Stomach (tissue), 9 donors: ENCODE results near the gene PHLDB1. TPM values are rescaled to one million over a fixed set of nuclear protein-coding genes. Genes with fewer than 3 reads are reported as not detected.
"Not testable (repeated sequence)": the region's sequence is repeated elsewhere in the genome, so short reads cannot be mapped to it uniquely, and the experiment has no call there.

Experiments used
- DNase-seq, 2 donors: peaks; one replicate each; pipeline versions ENCODE4 v3.0.0 to v3.0.0-alpha.2; 2013 to 2019
- H3K27ac ChIP-seq, 5 donors: fragments of 200-600 bp in 4 of 5; sonication (generic) in 4 of 5; one replicate each; pipeline ENCODE4 v1.5.1; 2013 to 2019; ENCODE audit warnings: mild to moderate bottlenecking in 1 of 5, moderate library complexity in 1 of 5
- H3K27me3 ChIP-seq, 3 donors: fragments of 200-600 bp; sonication (generic); one replicate each; pipeline ENCODE4 v1.5.1; 2017 to 2019; ENCODE audit warnings: mixed run types in 1 of 3
- H3K36me3 ChIP-seq, 4 donors: fragments of 200-600 bp; sonication (generic); 1 replicate in 3 of 4; 2 replicates in 1 of 4; pipeline ENCODE4 v1.5.1; 2016 to 2019
- H3K4me1 ChIP-seq, 4 donors: fragments of 200-600 bp; sonication (generic); one replicate each; pipeline ENCODE4 v1.5.1; 2016 to 2019
- H3K4me3 ChIP-seq, 4 donors: fragments of 200-600 bp; sonication (generic) in 3 of 4; one replicate each; pipeline ENCODE4 v1.5.1; 2016 to 2019; ENCODE audit warnings: mild to moderate bottlenecking in 1 of 4
- H3K9me3 ChIP-seq, 4 donors: fragments of 200-600 bp; sonication (generic); one replicate each; pipeline ENCODE4 v1.5.1; 2016 to 2019
- EP300 ChIP-seq: sonication (generic); formaldehyde crosslinking; IDR thresholded peaks from one replicate; pipeline ENCODE4 v1.6.1; 2017; ENCODE audit warnings: antibody characterized with exemption
- POLR2A ChIP-seq, 4 donors: fragments of 450-650 bp; IDR thresholded peaks; one replicate each; pipeline ENCODE4 v1.6.1; 2016; ENCODE audit warnings: antibody characterized with exemption in 4 of 4, control low read depth in 2 of 4, mild to moderate bottlenecking in 1 of 4, moderate library complexity in 1 of 4
- POLR2AphosphoS5 ChIP-seq, 3 donors: sonication (generic); formaldehyde crosslinking; IDR thresholded peaks; one replicate each; pipeline ENCODE4 v1.6.1; 2016; ENCODE audit warnings: antibody characterized with exemption in 3 of 3
- WGBS, 5 donors: extraction: QIAGEN DNeasy Blood & Tissue Kit in 3 of 5; methylation state at CpG; one replicate each; pipeline versions ENCODE4 v1.1.5 to v1.1.7; 2013 to 2018; 5-methylcytosine and 5-hydroxymethylcytosine counted together
- intact Hi-C: fragments of 100-400 bp; cut with DNase I; formaldehyde crosslinking; loops from one replicate; pipeline ENCODE4 v1.15.1; 2023; ENCODE audit warnings: low total_unique reads
- polyA plus RNA-seq, 3 donors: library from polyadenylated mRNA; stranded (reverse); fragments of 200-250 nt; gene quantifications; one replicate each; pipeline ENCODE4 v1.2.3, GENCODE V29; 2013
- total RNA-seq, 5 donors: library from RNA; depleted of rRNA; stranded (reverse); fragments of >200 nt; gene quantifications; one replicate each; pipeline versions ENCODE4 v1.1.0 to v1.2.3, GENCODE V29; 2014 to 2016
- TF ChIP-seq, protein P1 (sequence below), 7 experiments: fragments of 450-650 bp in 4 of 7; fragments of 200-600 bp in 3 of 7; sonication (generic) in 3 of 7; IDR thresholded peaks; one replicate each; pipeline ENCODE4 v1.5.1; 2016 to 2019; ENCODE audit warnings: antibody characterized with exemption in 7 of 7, control low read depth in 2 of 7, mild to moderate bottlenecking in 1 of 7
- donor health status: healthy with polysubstance abuse.
- donor health status: Bipolar disorder and iron deficiency.
- donor health status: healthy.

PHLDB1 gene
- total and polyA plus RNA-seq, 8 donors, result 28.4 to 291 (median 41.4) TPM

DNA sequence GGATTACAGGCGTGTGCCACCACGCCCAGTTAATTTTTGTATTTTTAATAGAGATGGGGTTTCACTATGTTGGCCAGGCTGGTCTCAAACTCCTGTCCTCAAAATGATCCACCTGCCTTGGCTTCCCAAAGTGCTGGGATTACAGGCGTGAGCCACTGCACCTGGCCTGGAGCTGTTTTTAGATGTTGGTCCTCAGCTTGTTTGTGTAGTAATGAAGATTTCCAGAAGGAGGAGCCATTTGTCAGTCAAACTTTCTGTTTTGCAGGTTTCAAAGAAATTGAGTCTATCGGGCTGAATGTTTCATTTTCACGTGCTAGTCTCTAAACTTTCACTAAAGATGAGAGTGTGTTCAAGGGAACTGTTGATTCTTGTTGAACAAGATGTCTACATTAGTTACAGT lies 12.4 kb upstream of the PHLDB1 start:
- peak overlapping the region in 2 of 5 donors; percentile 1 to 75 for H3K27ac ChIP-seq
- H3K36me3 ChIP-seq, result peaks cover 68 to 100% (median 99%) of the 10 kb centered on the region in 4 donors
- H3K9me3 ChIP-seq, H3K27me3 ChIP-seq, intact Hi-C loops, H3K4me3 ChIP-seq: not testable (repeated sequence)
- DNase-seq, result peak in 1 of 2 donors; percentile 76
- H3K4me1 ChIP-seq, result peaks cover 0 to 40% (median 22%) of the 10 kb centered on the region in 4 donors
- WGBS, 5 donors, result 43 to 59% (median 55%) methylated on average over 5 of the region's 5 CpGs
- TF ChIP-seq, protein P1, sequence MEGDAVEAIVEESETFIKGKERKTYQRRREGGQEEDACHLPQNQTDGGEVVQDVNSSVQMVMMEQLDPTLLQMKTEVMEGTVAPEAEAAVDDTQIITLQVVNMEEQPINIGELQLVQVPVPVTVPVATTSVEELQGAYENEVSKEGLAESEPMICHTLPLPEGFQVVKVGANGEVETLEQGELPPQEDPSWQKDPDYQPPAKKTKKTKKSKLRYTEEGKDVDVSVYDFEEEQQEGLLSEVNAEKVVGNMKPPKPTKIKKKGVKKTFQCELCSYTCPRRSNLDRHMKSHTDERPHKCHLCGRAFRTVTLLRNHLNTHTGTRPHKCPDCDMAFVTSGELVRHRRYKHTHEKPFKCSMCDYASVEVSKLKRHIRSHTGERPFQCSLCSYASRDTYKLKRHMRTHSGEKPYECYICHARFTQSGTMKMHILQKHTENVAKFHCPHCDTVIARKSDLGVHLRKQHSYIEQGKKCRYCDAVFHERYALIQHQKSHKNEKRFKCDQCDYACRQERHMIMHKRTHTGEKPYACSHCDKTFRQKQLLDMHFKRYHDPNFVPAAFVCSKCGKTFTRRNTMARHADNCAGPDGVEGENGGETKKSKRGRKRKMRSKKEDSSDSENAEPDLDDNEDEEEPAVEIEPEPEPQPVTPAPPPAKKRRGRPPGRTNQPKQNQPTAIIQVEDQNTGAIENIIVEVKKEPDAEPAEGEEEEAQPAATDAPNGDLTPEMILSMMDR (IDR thresholded peaks at IDR 0.05), result peak in 2 of 7 experiments; percentile 14 to 27

DNA sequence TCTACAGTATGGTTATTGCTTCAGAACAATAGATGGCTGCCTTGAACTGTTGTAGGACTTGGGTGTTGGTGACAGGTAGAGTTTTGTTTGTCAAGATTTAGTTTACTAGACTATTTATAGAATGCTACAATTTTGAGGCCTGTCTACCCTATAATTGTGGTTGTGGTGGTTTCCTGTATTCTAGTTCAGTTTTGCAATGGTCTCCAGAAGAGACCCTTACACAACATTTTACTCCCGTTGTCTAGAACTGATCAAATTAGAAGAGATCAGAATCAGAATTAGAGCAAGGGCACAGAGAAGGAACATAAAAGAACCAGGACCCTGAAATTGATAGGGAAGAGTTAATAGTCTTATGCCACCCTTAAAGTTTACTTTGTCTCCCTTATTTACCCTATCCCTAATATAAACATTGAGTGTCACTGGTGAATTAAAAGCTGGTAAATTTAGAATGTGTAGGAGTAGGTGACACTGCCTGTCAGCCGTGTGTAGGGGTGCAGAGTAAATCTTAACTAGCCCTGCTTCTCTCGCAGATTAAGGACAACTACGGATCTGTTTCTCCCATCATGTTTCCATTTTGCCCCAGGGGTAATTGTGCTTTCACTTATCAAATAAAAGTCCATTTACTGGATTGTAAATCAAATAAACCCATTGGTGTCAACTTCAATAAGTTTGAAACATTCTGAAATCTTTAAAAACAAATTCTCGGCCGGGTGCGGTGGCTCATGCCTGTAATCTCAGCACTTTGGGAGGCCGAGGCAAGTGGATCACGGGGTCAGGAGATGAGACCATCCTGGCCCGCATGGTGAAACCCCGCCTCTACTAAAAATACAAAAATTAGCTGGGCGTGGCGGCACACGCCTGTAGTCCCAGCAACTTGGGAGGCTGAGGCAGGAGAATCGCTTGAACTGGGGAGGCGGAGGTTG lies 10.9 kb upstream of the PHLDB1 start:
- Histone ChIP-seq H3K27ac (peak overlapping the region in 1 of 5 donors; percentile 42), H3K27me3 (no peaks in the 10 kb centered on the region), H3K4me1 (peaks cover 0 to 40% (median 22%) of the 10 kb centered on the region in 4 donors), H3K36me3 (peaks cover 70 to 100% (median 99%) of the 10 kb centered on the region in 4 donors), H3K9me3 (no peaks in the 10 kb centered on the region), H3K4me3 (no peak overlapping the region)
- intact Hi-C loops, result no loop called here
- peak in 1 of 2 donors; percentile 21 for DNase-seq
- TF ChIP-seq EP300 (no peak), POLR2A (IDR thresholded peaks at IDR 0.05) (no peak), POLR2AphosphoS5 (IDR thresholded peaks at IDR 0.05) (no peak)
- TF ChIP-seq, protein P1 (IDR thresholded peaks at IDR 0.05), result no peak
- 83 to 87% (median 85%) methylated on average over 16 of the region's 16 CpGs for WGBS, 5 donors

DNA sequence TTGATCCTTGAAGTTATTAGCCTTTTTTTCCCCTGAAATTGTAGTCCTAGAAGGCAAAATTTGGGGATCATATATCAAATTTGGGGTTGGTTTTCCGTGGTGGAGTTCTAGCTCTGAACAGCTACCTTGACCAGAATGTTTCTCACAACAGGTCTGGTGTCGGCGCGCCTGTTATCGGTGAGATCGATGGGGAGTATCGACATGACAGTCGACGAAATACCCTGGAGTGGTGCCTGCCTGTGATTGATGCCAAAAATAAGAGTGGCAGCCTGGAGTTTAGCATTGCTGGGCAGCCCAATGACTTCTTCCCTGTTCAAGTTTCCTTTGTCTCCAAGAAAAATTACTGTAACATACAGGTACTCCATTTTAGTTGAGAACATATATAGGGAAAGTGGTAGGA lies 9.9 kb upstream of the PHLDB1 start:
- Histone ChIP-seq H3K9me3 (no peaks in the 10 kb centered on the region), H3K36me3 (peaks cover 75 to 100% (median 99%) of the 10 kb centered on the region in 4 donors), H3K27me3 (no peaks in the 10 kb centered on the region), H3K4me3 (no peak overlapping the region), H3K4me1 (peaks cover 0 to 41% (median 22%) of the 10 kb centered on the region in 4 donors), H3K27ac (no peak overlapping the region)
- peak in 1 of 2 donors; percentile 21 for DNase-seq
- TF ChIP-seq POLR2AphosphoS5 (IDR thresholded peaks at IDR 0.05), result no peak
- TF ChIP-seq, protein P1 (IDR thresholded peaks at IDR 0.05), result no peak
- no peak for TF ChIP-seq EP300
- 91 to 95% (median 92%) methylated on average over 9 of the region's 9 CpGs for WGBS, 5 donors
- intact Hi-C loops, result no loop called here

DNA sequence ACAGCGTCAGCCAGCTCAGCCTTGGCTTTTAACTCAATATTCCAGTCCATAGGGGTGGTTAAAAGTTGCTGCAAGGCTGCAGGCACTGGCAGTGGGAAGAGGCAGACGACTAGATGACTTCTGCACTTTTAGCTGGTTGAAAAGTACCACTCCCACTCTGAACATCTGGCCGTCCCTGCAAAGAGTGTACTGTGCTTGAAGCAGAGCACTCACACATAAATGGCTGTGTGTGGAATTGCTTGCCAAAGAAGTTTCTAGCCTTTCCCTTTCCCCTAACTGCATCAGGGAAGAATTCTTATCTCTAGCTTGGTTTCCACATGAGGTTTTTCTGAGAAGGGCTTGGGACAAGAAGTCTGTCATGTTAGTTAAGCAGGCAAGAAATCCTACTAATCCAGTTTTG lies 5.1 kb upstream of the PHLDB1 start:
- intact Hi-C loops, result no loop called here
- TF ChIP-seq, protein P1 (IDR thresholded peaks at IDR 0.05), result no peak
- TF ChIP-seq EP300, result no peak
- TF ChIP-seq POLR2AphosphoS5 (IDR thresholded peaks at IDR 0.05), result no peak
- no peak for TF ChIP-seq POLR2A (IDR thresholded peaks at IDR 0.05)
- DNase-seq, result peak; percentile 3 to 55
- Histone ChIP-seq H3K36me3 (peaks cover 43 to 64% (median 61%) of the 10 kb centered on the region in 4 donors), H3K9me3 (no peaks in the 10 kb centered on the region), H3K27ac (peak overlapping the region in 1 of 5 donors; percentile 18), H3K27me3 (peaks cover 0 to under 1% (median 0%) of the 10 kb centered on the region in 3 donors), H3K4me1 (peaks cover 23 to 35% (median 31%) of the 10 kb centered on the region in 4 donors), H3K4me3 (no peak overlapping the region)
- 56 to 82% (median 69%) methylated on average over 3 of the region's 3 CpGs for WGBS, 5 donors

DNA sequence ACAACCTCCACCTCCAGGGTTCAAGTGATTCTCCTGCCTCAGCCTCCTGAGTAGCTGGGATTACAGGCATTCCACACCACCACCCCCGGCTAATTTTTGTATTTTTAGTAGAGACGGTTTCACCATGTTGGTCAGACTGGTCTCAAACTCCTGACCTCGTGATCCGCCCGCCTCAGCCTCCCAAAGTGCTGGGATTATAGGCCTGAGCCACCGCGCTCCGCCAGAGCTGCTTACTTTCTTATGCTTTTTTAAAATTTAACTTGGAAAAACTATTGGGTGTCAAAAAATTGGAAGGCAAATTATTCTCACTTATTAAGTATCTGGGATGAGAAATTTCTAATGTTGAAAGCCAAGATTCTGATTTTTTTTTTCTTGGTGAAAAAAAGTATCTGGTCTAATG lies 3.7 kb upstream of the PHLDB1 start:
- peaks cover 30 to 49% (median 44%) of the 10 kb centered on the region in 4 donors for H3K4me1 ChIP-seq
- H3K27ac ChIP-seq, result peak overlapping the region in 3 of 5 donors; percentile 85 to 98 (median 91)
- H3K9me3 ChIP-seq, intact Hi-C loops, H3K4me3 ChIP-seq: not testable (repeated sequence)
- H3K27me3 ChIP-seq, result peaks cover 0 to 14% (median 13%) of the 10 kb centered on the region in 3 donors
- 87 to 92% (median 90%) methylated on average over 8 of the region's 8 CpGs for whole genome bisulfite sequencing, 5 donors
- peaks cover 36 to 50% (median 47%) of the 10 kb centered on the region in 4 donors for H3K36me3 ChIP-seq
- DNase-seq, result peak in 1 of 2 donors; percentile 23
